Hepatocyte (in vitro differentiated cells): Measurements from ENCODE around the gene EGFL7.

Experiments used
- EZH2 ChIP-seq: fragments of 200-600 bp; sonication (generic); IDR thresholded peaks from 2 replicates; pipeline ENCODE4 v1.6.1; 2016; ENCODE audit warnings: antibody characterized with exemption, mild to moderate bottlenecking, borderline replicate concordance
- TF ChIP-seq, protein P1 (sequence below): fragments of 200-600 bp; sonication (generic); IDR thresholded peaks from 2 replicates; pipeline ENCODE4 v1.5.1; 2016; ENCODE audit warnings: antibody characterized with exemption, mild to moderate bottlenecking; ENCODE audit not compliant: poor library complexity

DNA sequence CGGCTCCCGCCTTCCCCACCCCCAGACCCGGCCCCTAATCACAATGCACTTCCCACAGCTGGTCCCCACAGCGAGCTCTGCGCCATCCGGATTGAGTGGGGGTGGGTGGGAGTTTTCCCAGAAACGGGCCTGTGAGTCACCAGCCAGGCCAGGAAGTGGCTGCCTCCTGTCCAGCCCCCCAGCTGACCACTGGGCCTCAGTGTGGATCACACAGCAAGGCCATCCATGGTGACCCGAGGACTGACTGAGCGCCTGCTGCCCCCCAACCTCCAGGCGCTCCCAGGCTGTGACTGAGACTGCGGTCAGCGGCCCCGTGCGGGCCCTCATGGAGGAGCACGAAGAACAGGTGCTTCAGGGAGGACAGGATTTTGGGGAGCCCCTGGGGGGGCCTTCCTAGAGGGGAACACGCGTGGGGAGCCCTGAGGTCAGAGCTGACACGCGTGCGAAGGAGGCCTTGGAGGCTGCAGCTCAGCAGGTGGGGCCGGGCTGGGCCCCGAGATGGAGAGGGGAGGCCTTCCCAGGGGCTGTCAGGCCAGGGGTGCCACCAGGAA is 48.3 kb upstream of the EGFL7 start:
- TF ChIP-seq, protein P1, sequence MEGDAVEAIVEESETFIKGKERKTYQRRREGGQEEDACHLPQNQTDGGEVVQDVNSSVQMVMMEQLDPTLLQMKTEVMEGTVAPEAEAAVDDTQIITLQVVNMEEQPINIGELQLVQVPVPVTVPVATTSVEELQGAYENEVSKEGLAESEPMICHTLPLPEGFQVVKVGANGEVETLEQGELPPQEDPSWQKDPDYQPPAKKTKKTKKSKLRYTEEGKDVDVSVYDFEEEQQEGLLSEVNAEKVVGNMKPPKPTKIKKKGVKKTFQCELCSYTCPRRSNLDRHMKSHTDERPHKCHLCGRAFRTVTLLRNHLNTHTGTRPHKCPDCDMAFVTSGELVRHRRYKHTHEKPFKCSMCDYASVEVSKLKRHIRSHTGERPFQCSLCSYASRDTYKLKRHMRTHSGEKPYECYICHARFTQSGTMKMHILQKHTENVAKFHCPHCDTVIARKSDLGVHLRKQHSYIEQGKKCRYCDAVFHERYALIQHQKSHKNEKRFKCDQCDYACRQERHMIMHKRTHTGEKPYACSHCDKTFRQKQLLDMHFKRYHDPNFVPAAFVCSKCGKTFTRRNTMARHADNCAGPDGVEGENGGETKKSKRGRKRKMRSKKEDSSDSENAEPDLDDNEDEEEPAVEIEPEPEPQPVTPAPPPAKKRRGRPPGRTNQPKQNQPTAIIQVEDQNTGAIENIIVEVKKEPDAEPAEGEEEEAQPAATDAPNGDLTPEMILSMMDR, result no peak
- TF ChIP-seq EZH2, result no peak
